ENCODE data around the gene GRIN2A.

The GRIN2A gene

GRCh38 chr16:9807302-9807701, 374.9 kb downstream of the GRIN2A start:
- no peak overlapping the region for H3K27ac ChIP-seq (ENCODE audit: low read depth, low read length, severe bottlenecking)
- no peaks in the 10 kb centered on the region for H3K4me1 ChIP-seq (ENCODE audit: control insufficient read depth, insufficient read depth, low read length, poor library complexity, severe bottlenecking)
- 97% methylated on average over 3 of the region's 3 CpGs; no CpG with 5 or more reads in 1 of the 2 experiments for WGBS, 2 experiments (ENCODE audit: insufficient coverage in 2 of 2)
- H3K9me3 ChIP-seq (ENCODE audit: control insufficient read depth, low read length) = no peaks in the 10 kb centered on the region
- no peak overlapping the region for H3K4me3 ChIP-seq (ENCODE audit: extremely low read depth, insufficient read depth, low read length, poor library complexity, severe bottlenecking)
- H3K36me3 ChIP-seq (ENCODE audit: control insufficient read depth, insufficient read depth, low read length) = no peaks in the 10 kb centered on the region

DNA sequence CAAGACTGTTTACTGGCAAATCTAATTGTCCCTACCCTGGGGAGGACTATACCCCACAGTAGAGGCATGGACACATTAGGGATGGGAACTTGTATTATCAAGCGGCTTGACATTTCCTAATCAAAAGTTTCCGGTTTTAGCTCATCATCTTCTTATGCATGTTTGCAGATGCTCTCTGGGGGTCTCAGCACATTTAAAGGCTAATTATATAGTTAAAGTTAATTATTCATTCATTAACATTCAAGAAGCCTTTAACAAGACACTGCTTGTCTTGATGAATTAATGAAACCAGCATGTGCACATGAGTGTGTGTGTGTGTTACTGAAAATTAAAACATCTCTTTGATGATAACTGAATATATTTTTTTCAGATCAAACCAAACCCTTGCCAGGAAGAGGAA, 377.1 kb downstream of the GRIN2A start:
- H3K27ac ChIP-seq (ENCODE audit: low read depth, low read length, severe bottlenecking) = no peak overlapping the region
- H3K36me3 ChIP-seq (ENCODE audit: control insufficient read depth, insufficient read depth, low read length) = no peaks in the 10 kb centered on the region
- H3K4me3 ChIP-seq (ENCODE audit: extremely low read depth, insufficient read depth, low read length, poor library complexity, severe bottlenecking) = no peak overlapping the region
- H3K4me1 ChIP-seq (ENCODE audit: control insufficient read depth, insufficient read depth, low read length, poor library complexity, severe bottlenecking) = no peaks in the 10 kb centered on the region
- 100% methylated on average over 1 of the region's 2 CpGs; no CpG with 5 or more reads in 1 of the 2 experiments for WGBS, 2 experiments (ENCODE audit: insufficient coverage in 2 of 2)
- H3K9me3 ChIP-seq (ENCODE audit: control insufficient read depth, low read length) = no peaks in the 10 kb centered on the region

DNA sequence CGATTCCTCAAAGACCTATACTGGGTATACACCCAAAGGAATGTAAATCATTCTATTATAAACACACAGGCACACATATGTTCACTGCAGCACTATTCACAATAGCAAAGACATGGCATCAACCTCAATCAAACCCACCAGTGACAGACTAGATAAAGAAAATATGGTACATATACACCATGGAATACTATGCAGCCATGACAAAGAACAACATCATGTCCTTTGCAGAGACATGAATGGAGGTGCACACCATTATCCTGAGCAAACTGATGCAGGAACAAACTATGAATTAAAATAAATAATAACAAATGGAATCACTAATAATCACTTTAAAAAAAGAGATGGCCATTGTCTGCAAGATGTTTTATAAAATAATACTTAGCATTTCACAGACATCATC, 380.1 kb downstream of the GRIN2A start:
- no peak overlapping the region for H3K27ac ChIP-seq (ENCODE audit: low read depth, low read length, severe bottlenecking)
- H3K4me3 ChIP-seq (ENCODE audit: extremely low read depth, insufficient read depth, low read length, poor library complexity, severe bottlenecking) = no peak overlapping the region
- no peaks in the 10 kb centered on the region for H3K36me3 ChIP-seq (ENCODE audit: control insufficient read depth, insufficient read depth, low read length)
- peaks cover 10% of the 10 kb centered on the region for H3K4me1 ChIP-seq (ENCODE audit: control insufficient read depth, insufficient read depth, low read length, poor library complexity, severe bottlenecking)
- WGBS, 2 experiments (ENCODE audit: insufficient coverage in 2 of 2) = no CpG with 5 or more reads among the region's 1 CpG
- no peaks in the 10 kb centered on the region for H3K9me3 ChIP-seq (ENCODE audit: control insufficient read depth, low read length)

DNA sequence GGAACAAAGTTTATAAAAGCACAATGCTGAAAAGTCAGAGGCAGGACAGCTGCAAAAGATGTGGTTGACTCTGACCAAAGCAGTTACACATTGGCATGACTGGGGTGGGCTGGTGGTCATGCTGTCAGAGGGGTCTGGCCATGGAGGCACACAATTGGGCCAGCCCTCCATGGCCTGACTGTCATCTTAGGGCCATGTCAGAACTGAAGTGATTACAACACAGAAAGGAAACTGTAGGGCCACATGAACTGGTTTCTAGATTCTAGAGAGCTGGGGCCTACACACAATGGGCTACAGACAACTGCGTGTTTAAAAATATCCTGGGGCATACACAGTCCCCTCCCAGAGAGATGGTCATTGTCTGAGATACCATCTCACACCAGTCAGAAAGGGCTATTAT, 380.6 kb downstream of the GRIN2A start:
- Histone ChIP-seq H3K27ac (ENCODE audit: low read depth, low read length, severe bottlenecking) (no peak overlapping the region), H3K4me3 (ENCODE audit: extremely low read depth, insufficient read depth, low read length, poor library complexity, severe bottlenecking) (no peak overlapping the region), H3K9me3 (ENCODE audit: control insufficient read depth, low read length) (no peaks in the 10 kb centered on the region), H3K4me1 (ENCODE audit: control insufficient read depth, insufficient read depth, low read length, poor library complexity, severe bottlenecking) (peaks cover 12% of the 10 kb centered on the region), H3K36me3 (ENCODE audit: control insufficient read depth, insufficient read depth, low read length) (no peaks in the 10 kb centered on the region)
- WGBS, 2 experiments (ENCODE audit: insufficient coverage in 2 of 2) = no CpG with 5 or more reads among the region's 1 CpG

- Histone ChIP-seq H3K27ac (ENCODE audit: low read depth, low read length, severe bottlenecking) (no peak overlapping the region), H3K4me1 (ENCODE audit: control insufficient read depth, insufficient read depth, low read length, poor library complexity, severe bottlenecking) (peaks cover 12% of the 10 kb centered on the region), H3K4me3 (ENCODE audit: extremely low read depth, insufficient read depth, low read length, poor library complexity, severe bottlenecking) (no peak overlapping the region), H3K36me3 (ENCODE audit: control insufficient read depth, insufficient read depth, low read length) (no peaks in the 10 kb centered on the region), H3K9me3 (ENCODE audit: control insufficient read depth, low read length) (no peaks in the 10 kb centered on the region)
- WGBS, 2 experiments (ENCODE audit: insufficient coverage in 2 of 2) = 89 to 100% methylated on average over 3 to 5 of the region's 6 CpGs
These were observed 382.0 kb downstream of the GRIN2A start for GRCh38 chr16:9800186-9800738.

GRCh38 chr16:9798952-9799580, 383.2 kb downstream of the GRIN2A start:
- peaks cover 12% of the 10 kb centered on the region for H3K4me1 ChIP-seq (ENCODE audit: control insufficient read depth, insufficient read depth, low read length, poor library complexity, severe bottlenecking)
- no peaks in the 10 kb centered on the region for H3K36me3 ChIP-seq (ENCODE audit: control insufficient read depth, insufficient read depth, low read length)
- 92 to 96% methylated on average over 6 of the region's 8 CpGs for WGBS, 2 experiments (ENCODE audit: insufficient coverage in 2 of 2)
- H3K27ac ChIP-seq (ENCODE audit: low read depth, low read length, severe bottlenecking) = no peak overlapping the region
- H3K4me3 ChIP-seq (ENCODE audit: extremely low read depth, insufficient read depth, low read length, poor library complexity, severe bottlenecking) = no peak overlapping the region
- H3K9me3 ChIP-seq (ENCODE audit: control insufficient read depth, low read length) = no peaks in the 10 kb centered on the region

GRCh38 chr16:9798474-9798873, 383.8 kb downstream of the GRIN2A start:
- no peaks in the 10 kb centered on the region for H3K9me3 ChIP-seq (ENCODE audit: control insufficient read depth, low read length)
- no peaks in the 10 kb centered on the region for H3K36me3 ChIP-seq (ENCODE audit: control insufficient read depth, insufficient read depth, low read length)
- WGBS, 2 experiments (ENCODE audit: insufficient coverage in 2 of 2) = 88 to 100% methylated on average over 1 of the region's 1 CpG
- H3K4me1 ChIP-seq (ENCODE audit: control insufficient read depth, insufficient read depth, low read length, poor library complexity, severe bottlenecking) = peaks cover 12% of the 10 kb centered on the region
- H3K27ac ChIP-seq (ENCODE audit: low read depth, low read length, severe bottlenecking) = no peak overlapping the region
- no peak overlapping the region for H3K4me3 ChIP-seq (ENCODE audit: extremely low read depth, insufficient read depth, low read length, poor library complexity, severe bottlenecking)

DNA sequence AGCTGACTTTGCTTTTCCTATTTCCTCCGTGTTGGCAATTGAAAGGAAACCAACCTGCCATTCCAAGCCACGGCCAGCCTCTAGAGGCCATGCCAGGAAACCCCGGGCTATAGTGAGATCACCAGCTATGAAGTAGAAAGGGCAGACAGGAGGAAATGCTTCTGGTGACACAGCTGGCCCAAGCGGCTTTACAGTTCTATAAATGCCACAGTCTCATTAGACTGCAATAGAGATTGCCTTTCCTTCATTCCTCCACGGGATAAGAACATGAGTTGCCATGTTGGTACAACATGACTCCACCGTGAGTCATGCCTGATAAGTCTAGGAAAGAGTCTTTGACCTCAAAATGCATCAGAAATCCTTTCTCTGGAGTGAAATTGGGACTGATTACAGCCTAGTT, 384.9 kb downstream of the GRIN2A start:
- WGBS, 2 experiments (ENCODE audit: insufficient coverage in 2 of 2) = 80 to 93% methylated on average over 4 to 6 of the region's 6 CpGs
- Histone ChIP-seq H3K36me3 (ENCODE audit: control insufficient read depth, insufficient read depth, low read length) (no peaks in the 10 kb centered on the region), H3K4me1 (ENCODE audit: control insufficient read depth, insufficient read depth, low read length, poor library complexity, severe bottlenecking) (peaks cover 12% of the 10 kb centered on the region), H3K27ac (ENCODE audit: low read depth, low read length, severe bottlenecking) (peak overlapping the region; percentile 63), H3K9me3 (ENCODE audit: control insufficient read depth, low read length) (no peaks in the 10 kb centered on the region), H3K4me3 (ENCODE audit: extremely low read depth, insufficient read depth, low read length, poor library complexity, severe bottlenecking) (no peak overlapping the region)

- H3K36me3 ChIP-seq (ENCODE audit: control insufficient read depth, insufficient read depth, low read length) = no peaks in the 10 kb centered on the region
- no peak overlapping the region for H3K4me3 ChIP-seq (ENCODE audit: extremely low read depth, insufficient read depth, low read length, poor library complexity, severe bottlenecking)
- WGBS, 2 experiments (ENCODE audit: insufficient coverage in 2 of 2) = 89 to 100% methylated on average over 1 to 3 of the region's 6 CpGs
- H3K9me3 ChIP-seq (ENCODE audit: control insufficient read depth, low read length) = no peaks in the 10 kb centered on the region
- peaks cover 12% of the 10 kb centered on the region for H3K4me1 ChIP-seq (ENCODE audit: control insufficient read depth, insufficient read depth, low read length, poor library complexity, severe bottlenecking)
- H3K27ac ChIP-seq (ENCODE audit: low read depth, low read length, severe bottlenecking) = no peak overlapping the region
These were observed 388.6 kb downstream of the GRIN2A start for GRCh38 chr16:9793623-9794022.

DNA sequence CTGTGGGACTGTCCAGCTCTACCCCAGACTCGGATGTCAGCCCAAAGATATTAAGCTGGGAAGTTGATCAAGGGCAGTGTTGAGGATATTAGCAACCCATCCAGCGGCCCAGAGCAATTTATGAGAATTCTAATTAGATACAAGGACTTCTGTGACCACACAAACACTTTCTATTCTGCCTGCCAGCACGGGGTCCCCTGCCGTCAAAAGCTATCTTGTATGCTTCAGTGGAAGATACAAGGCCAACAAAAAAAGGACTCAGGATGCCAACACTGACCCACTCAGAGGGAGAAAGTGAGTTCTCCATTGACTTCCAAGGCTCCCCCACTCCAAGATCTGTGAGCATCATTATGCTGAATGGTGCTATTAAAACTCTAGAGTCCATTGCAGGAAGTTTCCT, 390.7 kb downstream of the GRIN2A start:
- no peaks in the 10 kb centered on the region for H3K9me3 ChIP-seq (ENCODE audit: control insufficient read depth, low read length)
- no peaks in the 10 kb centered on the region for H3K36me3 ChIP-seq (ENCODE audit: control insufficient read depth, insufficient read depth, low read length)
- no peak overlapping the region for H3K27ac ChIP-seq (ENCODE audit: low read depth, low read length, severe bottlenecking)
- H3K4me1 ChIP-seq (ENCODE audit: control insufficient read depth, insufficient read depth, low read length, poor library complexity, severe bottlenecking) = peaks cover 12% of the 10 kb centered on the region
- H3K4me3 ChIP-seq (ENCODE audit: extremely low read depth, insufficient read depth, low read length, poor library complexity, severe bottlenecking) = no peak overlapping the region
- WGBS, 2 experiments (ENCODE audit: insufficient coverage in 2 of 2) = 78 to 86% methylated on average over 2 to 3 of the region's 4 CpGs

DNA sequence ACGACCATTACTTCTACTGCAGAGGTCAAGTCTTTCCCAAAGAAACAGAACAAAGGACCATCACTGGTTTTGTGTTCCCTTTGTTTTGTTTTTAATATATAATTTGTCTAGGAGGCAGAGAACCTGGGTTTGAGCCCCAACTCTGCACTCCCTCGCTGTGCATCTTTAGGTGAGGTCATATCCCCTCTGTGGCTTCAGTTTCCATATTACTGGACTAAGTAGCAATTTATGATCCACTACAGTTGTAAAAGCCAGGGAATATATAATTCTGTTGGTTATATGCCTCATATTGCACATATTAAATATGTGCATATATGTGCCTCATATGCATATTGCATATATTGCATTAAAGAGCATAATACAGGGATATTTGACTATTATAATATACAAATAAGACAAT, 392.0 kb downstream of the GRIN2A start:
- no peak overlapping the region for H3K4me3 ChIP-seq (ENCODE audit: extremely low read depth, insufficient read depth, low read length, poor library complexity, severe bottlenecking)
- no peak overlapping the region for H3K27ac ChIP-seq (ENCODE audit: low read depth, low read length, severe bottlenecking)
- H3K4me1 ChIP-seq (ENCODE audit: control insufficient read depth, insufficient read depth, low read length, poor library complexity, severe bottlenecking) = peaks cover 12% of the 10 kb centered on the region
- no peaks in the 10 kb centered on the region for H3K9me3 ChIP-seq (ENCODE audit: control insufficient read depth, low read length)
- H3K36me3 ChIP-seq (ENCODE audit: control insufficient read depth, insufficient read depth, low read length) = no peaks in the 10 kb centered on the region
- 100% methylated on average over 1 of the region's 2 CpGs; no CpG with 5 or more reads in 1 of the 2 experiments for WGBS, 2 experiments (ENCODE audit: insufficient coverage in 2 of 2)
